GM18858 (cell line): ENCODE measurements around the gene NDUFB7.
"Not testable (repeated sequence)": the region's sequence is repeated elsewhere in the genome, so short reads cannot be mapped to it uniquely, and the experiment has no call there.

Experiments used
- ATAC-seq: cut with Tn5 transposase; IDR thresholded peaks from one replicate; pipeline ENCODE4 v1.9.1; 2021; ENCODE audit not compliant: unreplicated experiment

Gene NDUFB7

GRCh38 chr19:14575428-14575980, 3.6 kb upstream of the NDUFB7 start:
- no peak for ATAC-seq

DNA sequence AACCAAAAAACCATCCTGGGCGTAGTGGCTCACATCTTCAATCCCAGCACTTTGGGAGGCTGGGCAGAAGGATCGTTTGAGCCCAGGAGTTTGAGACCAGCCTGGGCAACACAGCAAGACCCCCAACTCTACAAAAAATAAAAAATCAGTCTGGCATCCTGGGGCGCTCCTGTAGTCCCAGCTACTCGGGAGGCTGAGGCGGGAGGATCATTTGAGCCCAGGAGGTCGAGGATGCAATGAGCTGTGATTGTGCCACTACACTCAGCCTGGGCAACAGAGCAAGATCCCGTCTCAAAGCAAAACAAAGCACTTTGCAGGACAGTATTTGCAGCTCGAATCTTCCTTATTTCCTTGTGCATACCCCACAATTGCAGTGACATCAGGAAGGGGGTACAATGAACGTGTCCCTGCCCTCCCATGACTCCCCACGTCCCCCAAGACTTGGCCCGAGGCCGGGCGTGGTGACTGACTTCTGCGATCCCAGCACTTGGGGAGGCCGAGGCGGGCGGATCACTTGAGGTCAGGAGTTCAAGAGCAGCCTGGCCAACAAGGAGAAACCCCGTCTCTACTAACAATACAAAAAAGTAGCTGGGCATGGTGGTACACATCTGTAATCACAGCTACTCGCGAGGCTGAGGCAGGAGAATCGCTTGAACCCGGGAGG, 870 bp downstream of the NDUFB7 start:
- ATAC-seq: no peak

DNA sequence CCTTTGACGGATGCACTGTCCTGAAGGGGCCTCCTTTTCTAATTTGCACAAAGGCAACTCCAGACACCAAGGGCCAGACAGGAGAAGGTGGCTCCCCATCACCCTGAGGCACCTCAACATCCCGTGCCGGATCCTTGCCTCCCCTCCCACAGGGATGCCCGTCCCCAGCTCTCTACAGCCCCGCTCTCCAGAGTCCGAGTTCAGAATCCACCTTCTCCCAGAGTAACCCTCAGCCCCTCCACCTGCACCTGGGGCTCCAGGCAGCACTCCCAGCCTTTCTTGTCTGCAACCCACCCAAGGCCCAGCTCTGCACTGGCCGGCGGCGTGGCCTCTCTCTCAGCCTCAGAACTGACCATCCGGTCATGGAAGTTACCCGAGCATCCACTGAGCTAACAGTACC, 4.8 kb downstream of the NDUFB7 start:
- ATAC-seq: no peak

DNA sequence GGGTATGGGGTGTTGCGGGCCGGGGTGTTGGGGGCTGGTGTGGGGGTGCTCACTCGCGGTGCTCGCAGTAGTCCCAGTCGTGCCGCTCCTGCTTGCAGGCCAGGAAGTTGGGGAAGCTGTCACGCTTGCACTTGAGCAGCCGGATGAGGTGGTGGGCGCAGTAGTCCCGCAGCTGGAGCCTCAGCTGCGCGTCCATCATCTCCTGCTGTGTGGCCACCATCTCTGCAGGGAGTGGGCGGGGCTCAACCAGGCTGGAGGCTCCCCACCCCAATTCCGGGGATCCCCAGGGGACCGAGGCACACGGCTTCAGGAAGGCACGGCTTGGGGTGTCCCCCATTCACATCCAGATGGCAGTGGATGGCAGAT, 5.2 kb downstream of the NDUFB7 start:
- no peak for ATAC-seq

GRCh38 chr19:14565765-14566711, 5.8 kb downstream of the NDUFB7 start:
- ATAC-seq: no peak

GRCh38 chr19:14565298-14565679, 6.6 kb downstream of the NDUFB7 start:
- ATAC-seq: no peak

DNA sequence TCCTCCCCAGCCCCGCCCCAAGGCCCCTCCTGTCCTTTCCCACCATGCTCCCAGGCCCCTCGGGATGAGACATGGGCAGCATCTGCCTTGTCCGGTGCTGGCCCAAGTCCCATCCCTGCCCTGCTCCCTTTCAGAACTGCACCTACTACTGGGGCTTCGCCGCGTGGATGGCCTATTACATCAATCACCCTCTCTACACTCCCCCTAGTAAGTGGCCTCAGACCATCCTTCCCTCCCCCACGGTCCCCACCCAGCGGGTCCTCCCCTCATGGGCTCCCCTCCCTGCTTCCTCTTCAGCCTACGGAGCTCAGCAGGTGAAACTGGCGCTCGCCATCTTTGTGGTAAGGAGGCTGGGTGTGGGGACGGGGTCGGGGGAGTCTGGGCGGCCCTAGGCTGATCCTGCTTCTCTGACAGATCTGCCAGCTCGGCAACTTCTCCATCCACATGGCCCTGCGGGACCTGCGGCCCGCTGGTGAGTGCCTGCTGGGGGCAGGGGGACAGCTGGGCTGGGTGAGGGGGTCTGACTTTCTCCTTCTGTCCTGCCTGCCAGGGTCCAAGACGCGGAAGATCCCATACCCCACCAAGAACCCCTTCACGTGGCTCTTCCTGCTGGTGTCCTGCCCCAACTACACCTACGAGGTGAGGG, 7.1 kb downstream of the NDUFB7 start:
- not testable (repeated sequence) for ATAC-seq

- ATAC-seq: no peak
Measured at GRCh38 chr19:14563989-14564651, 7.7 kb downstream of the NDUFB7 start.

DNA sequence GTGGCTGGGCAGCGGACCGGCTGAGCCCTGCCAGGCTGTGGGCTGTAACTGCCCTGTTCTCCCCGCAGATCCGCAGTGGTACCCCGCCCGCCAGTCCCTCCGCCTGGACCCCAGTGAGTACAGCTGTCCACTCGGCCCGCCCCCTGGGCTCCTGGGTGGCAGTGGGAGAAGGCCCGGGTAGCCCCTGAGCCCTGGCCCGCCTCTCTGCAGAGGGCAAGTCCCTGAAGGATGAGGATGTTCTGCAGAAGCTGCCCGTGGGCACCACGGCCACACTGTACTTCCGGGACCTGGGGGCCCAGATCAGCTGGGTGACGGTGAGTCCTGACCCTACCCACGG, 8.3 kb downstream of the NDUFB7 start:
- no peak for ATAC-seq

DNA sequence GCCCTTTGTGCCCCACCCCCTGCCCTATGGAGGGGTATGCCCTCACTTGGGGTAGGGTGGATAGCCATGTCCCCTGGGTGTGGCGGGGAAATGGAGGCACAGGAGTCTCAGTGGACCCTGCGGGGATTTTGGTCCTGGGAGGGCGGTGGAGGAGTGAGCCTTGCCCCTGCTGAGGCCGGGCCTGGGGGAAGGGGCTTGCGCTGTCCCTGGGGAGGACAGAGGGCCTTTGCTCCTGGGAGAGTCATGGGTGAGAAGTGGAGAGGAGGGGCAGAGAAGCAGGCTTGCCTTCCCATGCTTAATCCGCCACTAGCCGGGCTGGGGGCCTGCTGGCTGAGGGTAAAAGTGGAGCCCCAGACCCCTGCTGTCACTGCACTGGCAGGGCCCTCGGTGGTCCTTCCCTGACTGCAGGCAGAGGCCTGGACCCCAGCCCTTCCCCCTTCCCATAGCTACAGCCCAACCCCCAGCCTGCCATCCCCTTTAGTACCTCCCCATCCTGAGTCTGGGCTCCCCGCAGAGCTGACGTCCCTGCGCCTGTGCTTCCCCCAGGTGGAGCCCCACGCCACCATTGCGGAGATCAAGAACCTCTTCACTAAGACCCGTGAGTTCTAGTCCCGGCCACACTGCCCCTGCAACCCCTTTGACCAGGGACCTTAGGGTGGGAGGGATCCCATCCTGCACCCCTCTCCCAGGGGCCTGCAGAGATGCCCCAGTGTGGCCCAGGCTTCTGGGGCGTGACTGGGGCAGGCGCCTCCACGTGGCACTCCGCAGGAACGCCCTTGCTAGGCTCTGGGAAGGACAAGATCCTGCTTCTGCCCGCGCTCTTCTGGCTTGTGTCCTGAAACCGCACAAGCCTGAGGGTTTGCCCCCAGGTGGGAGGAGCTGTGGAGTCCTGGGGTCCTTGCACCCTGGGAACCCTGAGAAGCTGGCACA, 8.9 kb downstream of the NDUFB7 start:
- ATAC-seq: no peak

GRCh38 chr19:14561847-14562351, 10.0 kb downstream of the NDUFB7 start:
- no peak for ATAC-seq

- ATAC-seq: no peak
Measured at GRCh38 chr19:14561249-14561648, 10.6 kb downstream of the NDUFB7 start.

DNA sequence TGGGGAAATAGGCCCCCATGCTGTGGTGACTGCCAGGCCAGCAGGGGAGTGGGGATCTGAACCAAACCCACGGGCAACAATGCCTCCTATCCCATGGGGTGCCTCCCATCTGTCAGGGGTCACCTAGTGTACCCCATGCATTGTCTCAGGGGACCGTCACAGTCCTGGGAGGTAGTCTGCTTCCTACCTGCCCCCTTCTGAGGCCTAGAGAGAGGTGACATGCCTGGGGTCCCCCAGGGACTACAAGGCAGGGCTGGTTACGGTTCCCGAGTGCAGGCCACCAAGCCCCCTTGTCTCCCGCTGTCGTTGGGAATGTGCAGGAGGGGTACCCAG, 11.1 kb downstream of the NDUFB7 start:
- no peak for ATAC-seq

DNA sequence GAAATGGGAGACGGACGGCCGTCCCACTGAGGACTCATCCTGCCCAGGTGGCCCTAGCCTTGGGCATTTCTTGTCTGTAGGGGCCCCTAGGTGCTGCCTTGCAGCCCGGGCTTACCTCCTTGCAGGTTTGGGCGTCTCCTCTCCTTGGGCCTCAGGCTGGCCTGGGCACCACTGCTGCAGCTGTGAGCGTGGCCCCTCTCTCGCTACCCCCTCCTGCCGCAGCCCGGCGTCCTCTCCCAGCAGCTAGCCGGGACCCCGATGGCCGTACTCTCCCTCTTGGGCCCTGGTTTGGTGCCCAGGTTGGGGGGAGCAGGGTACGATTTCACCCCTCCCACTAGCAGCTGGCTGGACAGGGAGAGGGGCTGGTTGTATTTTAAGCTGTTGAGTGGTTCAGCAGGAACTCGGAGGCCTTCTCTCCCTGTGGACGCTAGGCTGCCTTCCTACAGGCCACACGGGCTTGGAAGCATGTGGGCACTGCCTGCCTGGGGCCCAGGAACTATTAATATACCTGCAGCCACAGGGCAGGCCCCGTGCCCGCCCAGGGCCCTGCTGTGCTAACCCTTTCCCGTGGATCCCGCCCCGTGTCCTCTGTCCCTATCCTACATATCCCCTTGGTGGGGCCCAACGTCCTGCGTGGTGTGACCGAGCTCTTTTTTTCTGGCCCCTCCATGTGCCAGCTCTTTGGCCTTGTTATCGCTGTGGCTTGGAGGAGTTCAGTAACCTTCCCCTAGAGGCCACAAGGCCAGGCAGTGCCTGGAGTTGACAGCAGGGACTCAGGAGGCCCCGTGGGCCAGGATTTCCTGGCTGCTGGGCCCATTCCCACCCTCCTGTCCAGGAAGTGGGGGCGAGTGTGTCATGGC, 11.7 kb downstream of the NDUFB7 start:
- ATAC-seq: no peak

DNA sequence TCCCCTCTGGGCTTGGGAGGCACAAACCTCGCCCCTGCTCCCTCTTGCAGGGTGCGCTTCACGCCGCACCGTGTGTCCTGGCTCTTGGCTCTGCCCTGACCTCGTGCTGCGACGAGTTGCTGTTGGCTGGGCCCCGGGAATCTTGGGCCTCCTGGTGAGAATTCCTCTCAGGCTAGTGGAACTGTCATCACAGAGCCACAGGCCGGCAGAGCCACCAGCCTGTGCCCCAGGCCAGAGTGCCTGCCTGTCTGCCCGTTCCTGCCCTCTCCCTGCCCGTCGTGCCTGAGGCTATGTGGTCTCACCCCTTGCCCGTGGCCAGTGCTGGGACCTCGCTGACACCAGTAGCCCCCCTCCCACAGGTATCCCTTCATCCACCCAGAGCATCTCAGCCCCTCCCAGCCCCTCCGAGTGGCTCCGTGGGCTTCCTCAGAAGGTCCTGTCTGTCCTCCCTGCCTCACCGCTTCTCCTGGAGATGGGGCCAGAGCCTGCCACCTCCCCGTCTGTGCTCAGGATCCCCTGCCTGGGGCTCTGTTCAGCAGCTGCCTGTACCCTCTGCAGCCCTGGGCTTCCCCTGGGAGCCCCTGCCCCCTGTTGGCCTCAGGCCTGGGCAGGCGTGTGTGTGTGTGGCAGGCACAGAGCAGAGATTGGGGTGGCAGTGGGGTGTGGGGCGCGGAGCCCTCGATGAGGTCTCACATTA, 13.3 kb downstream of the NDUFB7 start:
- ATAC-seq: no peak

DNA sequence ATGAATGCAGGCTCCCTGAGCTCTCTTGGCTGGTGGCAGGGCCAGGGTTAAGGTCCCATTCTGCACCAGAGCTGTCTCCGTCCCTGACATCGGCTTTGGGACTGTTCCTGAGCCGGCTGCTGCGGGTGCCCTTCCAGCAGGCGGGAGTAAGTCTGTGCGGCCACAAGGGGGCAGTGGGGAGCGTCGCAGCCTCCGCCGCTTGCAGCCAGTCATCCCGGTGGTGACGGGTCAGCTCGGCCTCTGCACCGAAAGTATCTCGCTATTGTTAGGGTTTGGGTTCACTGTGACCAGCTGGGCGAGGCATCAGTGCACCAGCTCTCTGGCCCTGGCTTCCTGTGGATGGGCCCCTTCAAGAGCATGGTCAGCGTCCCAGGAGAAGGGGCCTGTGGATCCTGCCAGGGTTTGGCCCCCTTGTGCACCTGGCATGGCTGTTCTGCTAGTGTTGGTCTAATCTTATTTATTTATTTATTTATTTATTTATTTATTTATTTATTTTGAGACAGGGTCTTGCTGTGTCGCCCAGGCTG, 15.1 kb downstream of the NDUFB7 start:
- no peak for ATAC-seq

DNA sequence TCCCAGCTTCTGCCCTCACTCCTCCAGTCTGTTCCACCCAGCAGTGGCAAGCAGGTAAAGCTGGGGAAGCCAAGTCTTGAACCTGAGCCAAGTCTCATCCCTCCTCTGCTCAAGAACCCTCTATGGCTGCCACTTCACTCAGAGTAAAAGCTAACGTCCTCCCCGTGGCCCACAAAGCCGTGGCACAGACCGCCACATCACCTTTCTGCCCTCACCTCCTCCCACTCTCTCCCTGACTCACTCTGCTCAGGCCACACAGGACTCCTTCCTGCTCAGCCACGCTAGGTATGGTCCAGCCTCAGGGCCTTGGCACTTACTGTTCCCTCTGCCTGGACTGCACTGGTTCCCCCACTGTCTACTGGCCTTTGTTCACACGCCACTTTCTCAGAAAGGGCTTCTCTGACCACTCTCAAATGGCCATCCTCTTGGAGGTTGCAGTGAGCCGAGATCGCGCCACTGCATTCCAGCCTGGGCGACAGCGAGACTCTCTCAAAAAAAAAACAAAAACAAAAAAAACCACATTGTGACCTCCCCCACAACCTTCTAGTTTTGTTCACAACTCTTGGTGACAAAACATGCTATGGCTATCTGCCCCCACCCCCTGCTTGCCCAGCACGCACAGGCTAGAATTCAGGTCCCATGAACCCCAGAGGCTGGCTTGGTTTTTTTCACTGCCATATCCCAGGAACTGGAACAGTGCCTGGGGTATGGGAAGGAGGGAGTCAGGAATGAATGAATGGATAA, 15.8 kb downstream of the NDUFB7 start:
- no peak for ATAC-seq

DNA sequence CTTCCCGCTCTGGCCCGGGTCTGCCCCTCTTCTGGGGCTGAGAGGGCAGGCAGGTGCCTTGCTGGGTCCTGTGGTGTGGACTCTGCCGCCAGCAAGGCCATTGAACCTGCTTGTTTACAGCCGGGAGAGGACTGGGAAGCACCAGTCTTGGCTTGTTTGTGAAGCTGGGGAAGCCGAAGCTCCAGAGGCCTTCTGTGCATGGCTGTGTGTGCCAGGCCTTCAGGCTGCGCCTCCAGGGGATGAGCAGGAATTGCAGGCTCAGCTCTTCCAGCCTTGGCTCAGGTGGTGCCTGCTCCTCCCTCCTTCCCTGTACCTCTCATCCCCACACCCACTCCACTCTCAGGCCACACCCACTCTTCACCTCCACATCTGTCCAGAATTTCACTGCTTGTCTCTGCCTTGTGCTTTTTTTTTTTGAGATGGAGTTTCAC, 17.5 kb downstream of the NDUFB7 start:
- no peak for ATAC-seq
